ENCODE data around the gene COL11A2. TPM values are rescaled to one million over a fixed set of nuclear protein-coding genes. Genes with fewer than 3 reads are reported as not detected.

COL11A2 gene
- total and polyA plus RNA-seq, 2 of the 13 experiments (the other 11 are each of a cell fraction or from before 2014, with no cell fraction given): 0.55 TPM

GRCh38 chr6:33161354-33162331 lies 30.6 kb downstream of the COL11A2 start (continued):
- TF ChIP-seq ZNF576 (CRISPR knock-in tag; IDR thresholded peaks at IDR 0.05): 0 out of 2 replicates have a peak, but pooled peaks have one; percentile 32
- no peak for TF ChIP-seq ZC3H4 (CRISPR knock-in tag; IDR thresholded peaks at IDR 0.05; ENCODE audit: borderline replicate concordance)
- no peak for TF ChIP-seq ZNF335 (CRISPR knock-in tag; IDR thresholded peaks at IDR 0.05)
- no peak for TF ChIP-seq ZNF850 (CRISPR knock-in tag; conservative IDR thresholded peaks at IDR 0.05)
- no peak for TF ChIP-seq FOXK2 (IDR thresholded peaks at IDR 0.05)
- TF ChIP-seq FOXJ3 (CRISPR knock-in tag; IDR thresholded peaks at IDR 0.05; ENCODE audit: borderline replicate concordance): no peak
- TF ChIP-seq ZNF619 (CRISPR knock-in tag; IDR thresholded peaks at IDR 0.05): no peak
- TF ChIP-seq SP1 (IDR thresholded peaks at IDR 0.05): no peak
- no peak for TF ChIP-seq SP1 (CRISPR knock-in tag; IDR thresholded peaks at IDR 0.05)
- TF ChIP-seq ZNF713 (CRISPR knock-in tag; IDR thresholded peaks at IDR 0.05): no peak
- TF ChIP-seq KDM6A (CRISPR knock-in tag; IDR thresholded peaks at IDR 0.05; ENCODE audit: low read depth): no peak
- TF ChIP-seq ZNF33B (CRISPR knock-in tag; IDR thresholded peaks at IDR 0.05): 0 out of 2 replicates have a peak, but pooled peaks have one; percentile 31
- no peak for TF ChIP-seq ZFP37 (CRISPR knock-in tag; IDR thresholded peaks at IDR 0.05; ENCODE audit: borderline replicate concordance)
- peak; percentile 62; the same call in 1 of the 2 replicates for TF ChIP-seq ZMAT3 (CRISPR knock-in tag; conservative IDR thresholded peaks at IDR 0.05)
- TF ChIP-seq ZNF496 (CRISPR knock-in tag; IDR thresholded peaks at IDR 0.05; ENCODE audit: insufficient replicate concordance): no peak
- no peak; the same call in 1 of the 2 replicates for TF ChIP-seq ZNF792 (CRISPR knock-in tag; IDR thresholded peaks at IDR 0.05)
- TF ChIP-seq CREB1 (IDR thresholded peaks at IDR 0.05): no peak
- no peak for TF ChIP-seq CREB1 (CRISPR knock-in tag; IDR thresholded peaks at IDR 0.05)
- TF ChIP-seq ZNF615 (CRISPR knock-in tag; IDR thresholded peaks at IDR 0.05; ENCODE audit: borderline replicate concordance): no peak
- TF ChIP-seq ZBTB14 (CRISPR knock-in tag; IDR thresholded peaks at IDR 0.05): no peak
- TF ChIP-seq SKI (IDR thresholded peaks at IDR 0.05; ENCODE audit: partially characterized antibody): peak; percentile 41
- TF ChIP-seq PREB (CRISPR knock-in tag; IDR thresholded peaks at IDR 0.05): no peak
- no peak for TF ChIP-seq DMTF1 (CRISPR knock-in tag; IDR thresholded peaks at IDR 0.05)
- TF ChIP-seq ZNF589 (CRISPR knock-in tag; conservative IDR thresholded peaks at IDR 0.05): no peak
- no peak; the same call in 1 of the 2 replicates for TF ChIP-seq ZSCAN25 (CRISPR knock-in tag; IDR thresholded peaks at IDR 0.05)
- no peak for TF ChIP-seq ARNTL (CRISPR knock-in tag; IDR thresholded peaks at IDR 0.05)
- TF ChIP-seq ZNF709 (CRISPR knock-in tag; IDR thresholded peaks at IDR 0.05): peak; percentile 68; the same call in 1 of the 2 replicates
- 0 out of 2 replicates have a peak, but pooled peaks have one; percentile 80 for TF ChIP-seq ZNF136 (CRISPR knock-in tag; IDR thresholded peaks at IDR 0.05; ENCODE audit: low read depth)
